Hematopoietic multipotent progenitor cell treated with erythropoietin and hydrocortisone succinate and interleukin-3 and kit ligand, for 6 days (in vitro differentiated cells): Measurements from ENCODE around the gene RSAD1.

Experiments
- DNase-seq: peaks from one replicate; pipeline ENCODE4 v3.0.0-alpha.2; 2015

The RSAD1 gene

GRCh38 chr17:50478391-50479381 is at the start of gene RSAD1:
Gene RSAD1, plus strand, starts transcription at chr17:50478860. Its CDS starts 25 bp downstream, at chr17:50478885.
- DNase-seq, result peak; percentile 92

DNA sequence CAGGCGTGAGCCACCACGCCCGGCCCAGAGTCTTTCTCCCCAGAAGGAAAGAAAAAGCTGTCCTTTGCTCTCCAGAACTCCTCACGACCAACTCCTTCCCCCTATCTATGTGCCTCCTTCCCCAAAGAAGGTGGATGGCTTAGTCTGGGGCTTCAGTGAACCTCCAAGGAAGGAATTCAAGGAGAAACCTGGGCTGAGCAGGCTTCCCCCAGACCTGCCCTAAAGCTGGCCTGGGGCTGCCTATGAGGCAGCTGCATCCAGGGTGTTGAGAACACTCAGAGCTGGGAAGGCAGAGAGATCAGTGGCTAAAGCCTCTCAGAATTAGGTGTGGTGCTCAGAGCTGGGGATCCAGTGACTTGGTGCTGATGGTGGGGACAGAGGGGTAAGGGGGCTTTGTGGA is 48.9 kb upstream of the RSAD1 start:
- no peak for DNase-seq

DNA sequence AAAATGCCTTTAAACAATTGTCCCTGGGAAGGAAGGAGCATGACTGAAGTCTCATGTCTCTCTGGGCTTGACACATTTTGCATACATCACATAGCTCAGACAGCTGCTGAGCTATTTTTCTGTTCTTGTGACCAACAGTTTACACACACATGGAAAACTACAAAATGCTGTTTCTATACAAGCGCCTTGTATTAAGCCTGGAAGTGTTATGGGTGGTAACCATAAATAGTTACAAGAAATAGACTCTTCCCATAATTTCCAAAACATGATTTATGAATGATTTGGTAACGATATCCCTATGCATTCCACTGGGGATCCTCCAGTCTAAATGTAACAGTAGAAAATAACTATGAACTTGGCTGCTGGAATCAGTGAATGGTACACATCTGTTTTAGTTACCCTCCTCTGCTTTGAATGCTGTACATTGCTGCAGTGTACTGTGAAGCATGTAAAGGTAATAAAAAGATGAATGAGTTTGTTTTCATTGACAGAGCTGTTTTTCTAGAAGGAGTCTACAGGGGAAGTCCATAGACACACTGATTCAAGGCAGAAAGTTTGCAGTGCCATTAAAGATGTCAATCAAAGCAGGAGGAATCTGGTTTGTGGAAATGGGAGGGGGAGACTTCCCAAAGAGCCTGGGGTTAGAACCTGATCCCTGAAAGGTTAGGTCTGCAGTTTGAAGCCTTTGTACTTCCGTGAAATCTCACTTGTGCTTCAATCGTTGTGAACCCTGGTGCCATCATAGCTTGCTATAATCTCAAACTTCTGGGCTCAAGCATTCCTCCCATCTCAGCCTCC is 47.6 kb upstream of the RSAD1 start:
- no peak for DNase-seq

DNA sequence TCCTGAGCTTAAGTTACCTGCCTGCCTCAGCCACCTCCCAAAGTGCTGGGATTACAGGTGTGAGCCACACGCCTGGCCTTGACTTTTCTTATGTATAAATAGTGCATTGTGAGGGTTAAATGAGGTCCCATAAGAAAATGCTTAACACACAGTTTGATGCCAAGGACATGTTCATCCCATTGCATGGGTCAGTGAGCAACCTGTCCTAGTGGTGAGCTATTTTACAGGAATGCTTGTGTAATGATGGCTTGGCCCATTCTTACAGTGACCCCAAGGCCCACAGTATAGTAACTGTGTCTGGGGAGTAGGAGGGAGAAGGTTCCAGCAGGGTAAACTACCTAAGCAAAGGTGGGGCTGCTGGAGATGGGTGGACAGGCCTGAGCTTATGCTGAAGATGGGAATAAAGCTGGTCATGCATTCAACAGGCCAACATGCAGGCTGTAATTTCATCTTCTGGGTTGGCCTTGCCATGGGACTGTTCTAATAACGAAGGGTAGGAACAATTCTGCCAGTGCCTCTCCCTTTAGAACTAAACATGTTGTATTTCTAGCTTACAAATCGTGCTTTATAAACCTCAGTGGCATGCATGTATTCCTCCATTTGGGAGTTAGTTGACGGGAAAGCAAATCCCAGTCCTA is 46.4 kb upstream of the RSAD1 start:
- DNase-seq, result no peak

- no peak for DNase-seq
Measured at GRCh38 chr17:50437409-50437808, 41.3 kb upstream of the RSAD1 start.

DNA sequence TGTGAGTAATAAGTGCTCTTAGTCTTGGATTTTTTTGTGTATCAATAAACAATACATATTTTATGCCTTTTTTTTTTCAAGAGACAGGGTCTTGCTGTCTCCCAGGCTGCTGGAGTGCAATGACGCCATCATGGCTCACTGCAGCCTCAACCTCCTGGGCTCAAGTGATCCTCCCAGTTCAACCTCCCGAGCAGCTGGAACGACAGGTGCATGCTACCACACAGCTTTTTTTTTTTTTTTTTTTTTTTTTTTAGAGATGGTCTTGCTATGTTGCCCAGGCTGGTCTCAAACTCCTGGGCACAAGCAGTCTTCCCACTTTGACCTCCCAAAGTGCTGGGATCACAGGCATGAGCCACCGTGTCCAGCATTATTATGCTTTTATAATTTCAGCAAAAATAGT is 39.7 kb upstream of the RSAD1 start:
- DNase-seq, result no peak

- no peak for DNase-seq
Measured at GRCh38 chr17:50440172-50440837, 38.4 kb upstream of the RSAD1 start.

- DNase-seq, result no peak
Measured at GRCh38 chr17:50440838-50441829, 37.5 kb upstream of the RSAD1 start.

- no peak for DNase-seq
Measured at GRCh38 chr17:50443505-50443974, 35.1 kb upstream of the RSAD1 start.

GRCh38 chr17:50444841-50445715 is 33.6 kb upstream of the RSAD1 start:
- no peak for DNase-seq

DNA sequence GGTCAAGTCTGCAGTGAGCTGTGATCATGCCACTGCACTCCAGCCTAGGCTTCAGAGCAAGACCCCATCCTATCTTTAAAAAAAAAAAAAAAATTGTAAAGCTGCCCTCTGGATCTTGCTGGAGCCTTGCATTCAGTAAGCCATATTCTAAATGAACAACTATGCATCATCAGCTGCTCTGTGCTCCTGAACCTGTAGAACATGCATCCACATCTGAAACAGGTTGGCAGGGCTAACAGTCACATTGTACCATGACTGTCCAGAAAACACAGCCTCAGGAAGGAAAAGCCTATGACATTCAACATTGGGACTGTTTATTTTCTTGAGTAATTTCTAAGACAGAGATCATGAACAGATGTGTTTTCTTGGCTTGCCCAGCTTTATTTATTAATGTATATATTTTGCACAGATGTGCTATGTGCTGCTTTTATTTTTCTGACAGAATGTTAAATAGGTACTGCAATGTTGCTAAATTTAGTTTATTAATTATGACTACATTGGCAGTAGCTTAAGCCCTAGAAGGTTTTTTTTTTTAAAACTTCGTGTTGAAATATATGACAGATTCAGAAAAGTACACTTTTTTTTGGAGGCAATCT is 32.8 kb upstream of the RSAD1 start:
- DNase-seq, result no peak

DNA sequence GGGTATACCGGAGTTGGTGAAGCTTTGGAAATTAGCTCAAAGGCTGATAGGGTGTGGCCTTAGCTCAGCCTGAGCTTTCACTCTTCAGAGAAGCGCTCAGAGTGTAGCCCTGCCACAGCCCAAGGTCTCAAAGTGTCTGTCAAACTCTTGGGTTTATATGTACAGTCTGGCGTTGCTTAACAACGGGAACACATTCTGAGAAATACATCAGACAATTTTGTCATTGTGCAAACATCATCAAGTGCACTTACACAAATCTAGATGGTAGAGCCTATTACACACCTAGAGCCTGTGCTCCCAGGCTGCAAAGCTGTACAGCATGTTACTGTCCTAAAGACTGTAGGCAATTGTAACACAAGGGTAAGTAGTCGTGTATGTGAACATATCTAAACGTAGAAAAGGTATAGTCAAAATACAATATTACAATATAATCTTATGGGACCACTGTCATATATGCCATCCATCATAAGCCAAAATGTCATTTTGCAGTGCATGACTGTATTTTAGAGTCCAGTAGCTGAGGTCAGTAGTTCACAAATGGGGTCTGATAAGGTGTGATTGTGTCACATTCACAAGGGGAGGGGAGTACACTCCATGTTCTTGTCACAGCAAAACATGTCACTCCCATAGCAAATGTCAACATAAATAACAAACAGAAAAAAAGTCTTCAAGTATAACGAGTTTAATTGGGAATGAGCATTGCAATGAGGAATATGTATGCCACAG is 30.6 kb upstream of the RSAD1 start:
- DNase-seq, result no peak

DNA sequence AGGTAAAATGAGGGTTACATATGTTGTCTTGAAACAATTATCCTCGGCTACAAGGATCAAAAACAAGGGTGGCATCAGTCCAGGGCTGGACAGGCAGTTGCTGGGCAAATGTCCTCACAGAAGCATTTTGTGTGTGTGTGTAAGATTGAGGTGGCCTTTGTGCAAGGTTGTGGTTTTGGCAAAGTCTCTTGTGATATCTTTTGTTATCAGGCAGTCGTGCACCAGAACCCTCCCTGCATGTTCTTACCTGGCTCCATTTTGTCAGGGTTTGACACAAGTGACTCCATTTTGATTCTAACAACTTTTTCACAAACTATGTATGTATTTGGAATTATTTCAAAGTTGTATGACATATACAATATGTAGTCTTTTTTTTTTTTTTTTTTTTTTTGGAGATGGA is 30.0 kb upstream of the RSAD1 start:
- peak; percentile 59 for DNase-seq

- DNase-seq, result no peak
Measured at GRCh38 chr17:50451943-50452629, 26.6 kb upstream of the RSAD1 start.

- peak; percentile 53 for DNase-seq
Measured at GRCh38 chr17:50452630-50453300, 25.9 kb upstream of the RSAD1 start.

GRCh38 chr17:50453901-50454300 is 24.8 kb upstream of the RSAD1 start:
- no peak for DNase-seq

- DNase-seq, result no peak
Measured at GRCh38 chr17:50457621-50458020, 21.0 kb upstream of the RSAD1 start.

DNA sequence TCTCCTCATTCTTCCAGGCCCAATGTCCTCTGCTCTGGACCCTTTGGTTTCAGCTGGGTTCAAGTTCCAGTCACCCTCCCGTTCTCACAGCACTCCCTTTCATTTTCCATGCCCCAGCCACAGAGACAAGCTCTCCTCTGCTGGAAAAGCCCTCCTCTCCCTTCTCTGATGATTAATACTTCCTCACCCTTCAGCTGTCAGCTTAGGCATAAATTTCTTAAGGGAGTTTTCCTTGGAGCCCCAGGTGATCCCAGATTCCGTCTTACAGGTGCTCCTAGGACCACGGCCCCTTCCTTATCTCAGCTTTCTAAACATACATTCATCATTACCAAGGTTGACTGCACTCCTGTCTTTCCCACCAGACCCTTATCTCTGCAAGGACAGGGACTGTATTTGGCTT is 20.4 kb upstream of the RSAD1 start:
- no peak for DNase-seq
